Hepatocyte (in vitro differentiated cells): Measurements from ENCODE around the gene SETD3. TPM values are rescaled to one million over a fixed set of nuclear protein-coding genes. Genes with fewer than 3 reads are reported as not detected.

Source experiments
- DNase-seq: peaks from one replicate; pipeline ENCODE4 v3.0.0-alpha.2; 2016; ENCODE audit warnings: low spot score
- H2AFZ ChIP-seq: fragments of 200-600 bp; sonication (generic); 2 replicates; pipeline ENCODE4 v1.6.0; 2016; ENCODE audit warnings: antibody characterized with exemption, mild to moderate bottlenecking
- H3K27ac ChIP-seq: fragments of 200-600 bp; sonication (generic); 2 replicates; pipeline ENCODE4 v1.5.1; 2016; ENCODE audit warnings: mild to moderate bottlenecking
- H3K27me3 ChIP-seq: fragments of 200-600 bp; sonication (generic); 2 replicates; pipeline ENCODE4 v1.6.1; 2016
- H3K36me3 ChIP-seq: fragments of 200-600 bp; sonication (generic); replicated peaks from 2 replicates; pipeline ENCODE4 v1.5.1; 2016; ENCODE audit warnings: low read depth; ENCODE audit not compliant: insufficient read depth
- H3K4me1 ChIP-seq: fragments of 200-600 bp; sonication (generic); 2 replicates; pipeline ENCODE4 v1.5.1; 2016; ENCODE audit warnings: mild to moderate bottlenecking, moderate library complexity; ENCODE audit not compliant: insufficient read depth
- H3K4me2 ChIP-seq: fragments of 200-600 bp; sonication (generic); 2 replicates; pipeline ENCODE4 v1.6.0; 2016
- H3K4me3 ChIP-seq: fragments of 200-600 bp; sonication (generic); 2 replicates; pipeline ENCODE4 v1.5.1; 2016; ENCODE audit warnings: mild to moderate bottlenecking
- H3K79me2 ChIP-seq: fragments of 200-600 bp; sonication (generic); 2 replicates; pipeline ENCODE4 v1.6.0; 2017; ENCODE audit warnings: mild to moderate bottlenecking
- H3K9me2 ChIP-seq: fragments of 200-600 bp; sonication (generic); replicated peaks from 2 replicates; pipeline ENCODE4 v1.6.0; 2017; ENCODE audit warnings: mild to moderate bottlenecking; ENCODE audit not compliant: insufficient read depth
- H3K9me3 ChIP-seq: fragments of 200-600 bp; sonication (generic); 2 replicates; pipeline ENCODE4 v1.5.1; 2016; ENCODE audit warnings: low read depth, mild to moderate bottlenecking
- H4K20me1 ChIP-seq: fragments of 200-600 bp; sonication (generic); 2 replicates; pipeline ENCODE4 v1.6.0; 2016; ENCODE audit warnings: mild to moderate bottlenecking; ENCODE audit not compliant: insufficient read depth, poor library complexity, severe bottlenecking
- CTCF ChIP-seq: fragments of 200-600 bp; sonication (generic); IDR thresholded peaks from 2 replicates; pipeline ENCODE4 v1.5.1; 2016; ENCODE audit warnings: antibody characterized with exemption, mild to moderate bottlenecking; ENCODE audit not compliant: poor library complexity
- EZH2 ChIP-seq: fragments of 200-600 bp; sonication (generic); IDR thresholded peaks from 2 replicates; pipeline ENCODE4 v1.6.1; 2016; ENCODE audit warnings: antibody characterized with exemption, mild to moderate bottlenecking, borderline replicate concordance
- EZH2phosphoT487 ChIP-seq: fragments of 200-600 bp; sonication (generic); IDR thresholded peaks from one replicate; pipeline ENCODE4 v1.6.1; 2018; ENCODE audit warnings: antibody characterized with exemption, mild to moderate bottlenecking, low read depth, moderate library complexity; ENCODE audit not compliant: unreplicated experiment, severe bottlenecking
- WGBS: methylation state at CpG from one replicate; pipeline ENCODE4 v1.1.6; 2016; ENCODE audit warnings: low lambda C conversion rate; ENCODE audit errors: missing lambda C conversion rate; 5-methylcytosine and 5-hydroxymethylcytosine counted together
- polyA plus RNA-seq: library from polyadenylated mRNA; unstranded; fragments of >200 nt; fragmentation: Nextera tagmentation; extraction: Ambion mirVana; gene quantifications from 2 replicates; pipeline ENCODE4 v1.2.1, GENCODE V29; 2016
- total RNA-seq: library from RNA; depleted of rRNA; stranded (reverse); fragments of >200 nt; gene quantifications from 2 replicates; pipeline ENCODE4 v1.2.3, GENCODE V29; 2014

Gene SETD3
- total and polyA plus RNA-seq, 2 experiments from 2014 or later, result 43.6 to 60.2 TPM

- DNase-seq, result no peak
- Histone ChIP-seq H3K9me3 (no peaks in the 10 kb centered on the region), H3K4me2 (no peak overlapping the region), H4K20me1 (no peaks in the 10 kb centered on the region), H2AFZ (no peak overlapping the region), H3K9me2 (no peaks in the 10 kb centered on the region), H3K27me3 (no peaks in the 10 kb centered on the region), H3K4me1 (peaks cover 14% of the 10 kb centered on the region), H3K79me2 (peaks cover 8% of the 10 kb centered on the region), H3K4me3 (no peak overlapping the region), H3K27ac (no peak overlapping the region), H3K36me3 (no peaks in the 10 kb centered on the region)
- TF ChIP-seq EZH2phosphoT487 (no peak), CTCF (no peak), EZH2 (no peak)
- 73% methylated on average over 1 of the region's 1 CpG for WGBS
Observed at GRCh38 chr14:99418242-99418641, 62.4 kb downstream of the SETD3 start.

- H3K4me1 ChIP-seq, result peaks cover 17% of the 10 kb centered on the region
- H3K4me2 ChIP-seq, result no peak overlapping the region
- no peak for DNase-seq
- H3K27ac ChIP-seq, result no peak overlapping the region
- H3K4me3 ChIP-seq, result no peak overlapping the region
- TF ChIP-seq EZH2 (no peak), CTCF (no peak), EZH2phosphoT487 (no peak)
- no peaks in the 10 kb centered on the region for H3K36me3 ChIP-seq
- no peak overlapping the region for H2AFZ ChIP-seq
- H3K79me2 ChIP-seq, result peaks cover 5% of the 10 kb centered on the region
- no peaks in the 10 kb centered on the region for H3K27me3 ChIP-seq
- WGBS, result 95% methylated on average over 5 of the region's 5 CpGs
- no peaks in the 10 kb centered on the region for H4K20me1 ChIP-seq
- H3K9me3 ChIP-seq, result no peaks in the 10 kb centered on the region
- H3K9me2 ChIP-seq, result no peaks in the 10 kb centered on the region
Observed at GRCh38 chr14:99416909-99417308, 63.8 kb downstream of the SETD3 start.

- Histone ChIP-seq H3K36me3 (no peaks in the 10 kb centered on the region), H3K9me2 (no peaks in the 10 kb centered on the region), H4K20me1 (no peaks in the 10 kb centered on the region), H3K4me1 (peaks cover 13% of the 10 kb centered on the region), H3K79me2 (no peaks in the 10 kb centered on the region), H3K27ac (no peak overlapping the region), H3K27me3 (no peaks in the 10 kb centered on the region), H3K4me2 (no peak overlapping the region), H3K9me3 (no peaks in the 10 kb centered on the region), H2AFZ (no peak overlapping the region), H3K4me3 (no peak overlapping the region)
- WGBS, result 8% methylated on average over 2 of the region's 2 CpGs
- peak; percentile 89 for DNase-seq
- peak; percentile 92 for TF ChIP-seq CTCF
- no peak for TF ChIP-seq EZH2phosphoT487
- no peak for TF ChIP-seq EZH2
Observed at GRCh38 chr14:99415496-99416281, 65.0 kb downstream of the SETD3 start.
